HFF-Myc (cell line): ENCODE results near the gene ZNF423.

ENCODE experiments used
- DNase-seq: peaks from one replicate; pipeline ENCODE4 v3.0.0-alpha.2; 2011; ENCODE audit warnings: low read depth; ENCODE audit errors: extremely low read depth
- H3K4me3 ChIP-seq: replicated peaks from 2 replicates; pipeline ENCODE4 v1.5.1; 2011; ENCODE audit warnings: low read depth, mild to moderate bottlenecking, control low read depth, low read length
- CTCF ChIP-seq: IDR thresholded peaks from 2 replicates; pipeline ENCODE4 v1.5.1; 2012; ENCODE audit warnings: mild to moderate bottlenecking, low read depth, low read length, control low read depth; ENCODE audit errors: missing control alignments

The ZNF423 gene

GRCh38 chr16:49490321-49490705 is 365.6 kb downstream of the ZNF423 start:
- no peak overlapping the region for H3K4me3 ChIP-seq
- no peak for TF ChIP-seq CTCF
- no peak for DNase-seq

- DNase-seq = no peak
- no peak overlapping the region for H3K4me3 ChIP-seq
- TF ChIP-seq CTCF = no peak
Measured at GRCh38 chr16:49489686-49490320, 366.1 kb downstream of the ZNF423 start.

GRCh38 chr16:49488740-49489525 is 367.0 kb downstream of the ZNF423 start:
- no peak for DNase-seq
- no peak for TF ChIP-seq CTCF
- no peak overlapping the region for H3K4me3 ChIP-seq

- no peak overlapping the region for H3K4me3 ChIP-seq
- no peak for TF ChIP-seq CTCF
- no peak for DNase-seq
Measured at GRCh38 chr16:49488336-49488735, 367.6 kb downstream of the ZNF423 start.

- no peak for DNase-seq
- TF ChIP-seq CTCF = no peak
- H3K4me3 ChIP-seq = no peak overlapping the region
Measured at GRCh38 chr16:49487746-49488145, 368.2 kb downstream of the ZNF423 start.

GRCh38 chr16:49486400-49486799 is 369.5 kb downstream of the ZNF423 start:
- DNase-seq = no peak
- H3K4me3 ChIP-seq = no peak overlapping the region
- no peak for TF ChIP-seq CTCF
